HepG2 (cell line): ENCODE results near the gene SLCO2A1. TPM values are rescaled to one million over a fixed set of nuclear protein-coding genes. Genes with fewer than 3 reads are reported as not detected.

Experiments
- E2F5 ChIP-seq: sonication (generic); formaldehyde crosslinking; conservative IDR thresholded peaks from 2 replicates; pipeline ENCODE4 v1.4.0; 2020; ENCODE audit warnings: missing genetic modification reagents
- GATAD2A ChIP-seq: IDR thresholded peaks from 2 replicates; pipeline ENCODE4 v1.6.1; 2016
- HOMEZ ChIP-seq: IDR thresholded peaks from 2 replicates; pipeline ENCODE4 v1.6.1; 2016; ENCODE audit warnings: low read depth
- KDM5A ChIP-seq: fragments of 200-600 bp; sonication (generic); IDR thresholded peaks from 2 replicates; pipeline ENCODE4 v1.7.0; 2018; ENCODE audit warnings: antibody characterized with exemption, mild to moderate bottlenecking, low read length, borderline replicate concordance
- MIXL1 ChIP-seq: IDR thresholded peaks from 2 replicates; pipeline ENCODE4 v1.6.1; 2016
- POLR2G ChIP-seq: fragments of 200-400 bp; formaldehyde crosslinking; IDR thresholded peaks from 2 replicates; pipeline ENCODE4 v1.6.1; 2018; ENCODE audit warnings: mild to moderate bottlenecking, low read depth, low read length, moderate library complexity
- RARA ChIP-seq: IDR thresholded peaks from 2 replicates; pipeline ENCODE4 v1.6.1; 2016; ENCODE audit warnings: missing genetic modification reagents, missing compliant biosample characterization
- RNF219 ChIP-seq: sonication (generic); formaldehyde crosslinking; IDR thresholded peaks from 2 replicates; pipeline ENCODE4 v1.5.0; 2020; ENCODE audit warnings: mild to moderate bottlenecking, missing genetic modification reagents
- ZBTB21 ChIP-seq: sonication (generic); formaldehyde crosslinking; IDR thresholded peaks from 2 replicates; pipeline ENCODE4 v1.4.0; 2020; ENCODE audit warnings: missing genetic modification reagents
- ZBTB38 ChIP-seq: sonication (generic); formaldehyde crosslinking; IDR thresholded peaks from 2 replicates; pipeline ENCODE4 v1.5.1; 2020; ENCODE audit warnings: mild to moderate bottlenecking, missing genetic modification reagents
- ZC3H4 ChIP-seq: sonication (generic); formaldehyde crosslinking; IDR thresholded peaks from 2 replicates; pipeline ENCODE4 v1.4.0; 2020; ENCODE audit warnings: missing genetic modification reagents, borderline replicate concordance
- ZNF253 ChIP-seq: sonication (generic); formaldehyde crosslinking; IDR thresholded peaks from 2 replicates; pipeline ENCODE4 v1.8.0; 2022; ENCODE audit warnings: mild to moderate bottlenecking, missing genetic modification reagents, borderline replicate concordance
- ZNF333 ChIP-seq: sonication (generic); formaldehyde crosslinking; IDR thresholded peaks from 2 replicates; pipeline ENCODE4 v1.4.0; 2020; ENCODE audit warnings: mild to moderate bottlenecking, missing genetic modification reagents, borderline replicate concordance
- ZNF382 ChIP-seq: sonication (generic); formaldehyde crosslinking; IDR thresholded peaks from 2 replicates; pipeline ENCODE4 v1.5.0; 2020; ENCODE audit warnings: missing genetic modification reagents, mild to moderate bottlenecking, borderline replicate concordance
- ZNF609 ChIP-seq: sonication (generic); formaldehyde crosslinking; IDR thresholded peaks from 2 replicates; pipeline ENCODE4 v1.4.0; 2020; ENCODE audit warnings: mild to moderate bottlenecking, missing genetic modification reagents, borderline replicate concordance
- ZNF629 ChIP-seq: sonication (generic); formaldehyde crosslinking; conservative IDR thresholded peaks from 2 replicates; pipeline ENCODE4 v1.5.0; 2020; ENCODE audit warnings: missing genetic modification reagents
- ZNF670 ChIP-seq: sonication (generic); formaldehyde crosslinking; IDR thresholded peaks from 2 replicates; pipeline ENCODE4 v1.8.0; 2022; ENCODE audit warnings: mild to moderate bottlenecking, missing genetic modification reagents, borderline replicate concordance
- ZNF841 ChIP-seq: sonication (generic); formaldehyde crosslinking; IDR thresholded peaks from 2 replicates; pipeline ENCODE4 v1.8.1; 2023; ENCODE audit warnings: missing genetic modification reagents, borderline replicate concordance
- ZNF883 ChIP-seq: sonication (generic); formaldehyde crosslinking; IDR thresholded peaks from 2 replicates; pipeline ENCODE4 v1.5.1; 2020; ENCODE audit warnings: mild to moderate bottlenecking, missing genetic modification reagents; ENCODE audit errors: not compliant biosample characterization
- ZSCAN20 ChIP-seq: sonication (generic); formaldehyde crosslinking; IDR thresholded peaks from 2 replicates; pipeline ENCODE4 v1.4.0; 2020; ENCODE audit warnings: missing genetic modification reagents, mild to moderate bottlenecking, borderline replicate concordance
- polyA plus RNA-seq, 8 experiments: library from polyadenylated mRNA; depleted of rRNA in 3 of 8; stranded (reverse) in 7 of 8; unstranded in 1 of 8; fragments of >200 nt; fragmentation: Illumina TruSeq in 4 of 8; extraction: Trizol in 4 of 8; gene quantifications; 2 replicates each; pipeline versions ENCODE4 v1.2.1 to v1.2.3, GENCODE V29; 2011 to 2016; ENCODE audit warnings: low read depth in 4 of 8, missing spikeins in 1 of 8, mixed read lengths in 1 of 8; ENCODE audit not compliant: insufficient read depth in 1 of 8
- total RNA-seq, 5 experiments: library from RNA; depleted of rRNA; stranded (reverse); fragments of >200 nt; fragmentation: Illumina TruSeq; extraction: Trizol; gene quantifications; 2 replicates each; pipeline ENCODE4 v1.2.3, GENCODE V29; 2016; ENCODE audit warnings: low read depth in 1 of 5

Gene SLCO2A1
- total and polyA plus RNA-seq, 2 of the 13 experiments (the other 11 are each of a cell fraction or from before 2014, with no cell fraction given): 0.04 TPM; not detected in 1

- TF ChIP-seq ZNF333 (CRISPR knock-in tag) (no peak), MIXL1 (CRISPR knock-in tag) (peak; percentile 49; the same call in 1 of the 2 replicates), ZBTB38 (no peak), ZNF253 (CRISPR knock-in tag) (no peak), POLR2G (no peak), E2F5 (CRISPR knock-in tag) (no peak), ZNF670 (CRISPR knock-in tag) (no peak), ZNF382 (CRISPR knock-in tag) (no peak), KDM5A (no peak), ZNF883 (CRISPR knock-in tag) (no peak), GATAD2A (CRISPR knock-in tag) (peak; percentile 57; the same call in 1 of the 2 replicates), ZNF841 (no peak), ZBTB21 (CRISPR knock-in tag) (no peak), ZSCAN20 (CRISPR knock-in tag) (no peak), ZNF629 (CRISPR knock-in tag) (peak; percentile 22; the same call in 1 of the 2 replicates), ZC3H4 (no peak), RNF219 (no peak), HOMEZ (CRISPR knock-in tag) (peak; percentile 62; the same call in 1 of the 2 replicates), ZNF609 (peak; percentile 75), RARA (CRISPR knock-in tag) (0 out of 2 replicates have a peak, but pooled peaks have one; percentile 43)
Observed at GRCh38 chr3:134059671-134060560, 30.2 kb upstream of the SLCO2A1 start (continued).
